SK-N-MC (cell line): ENCODE results near the gene ZBTB1.
"Not testable (repeated sequence)": the region's sequence is repeated elsewhere in the genome, so short reads cannot be mapped to it uniquely, and the experiment has no call there.

Experiments used
- DNase-seq: peaks from one replicate; pipeline ENCODE4 v3.0.0-alpha.2; 2011; ENCODE audit warnings: low read depth, low spot score
- H3K27ac ChIP-seq: fragments of 200-600 bp; sonication (generic); 2 replicates; pipeline ENCODE4 v1.5.1; 2016; ENCODE audit warnings: mixed run types
- H3K36me3 ChIP-seq: fragments of 200-600 bp; sonication (generic); 2 replicates; pipeline ENCODE4 v1.6.1; 2017; ENCODE audit warnings: antibody characterized with exemption, low read length, mixed read lengths; ENCODE audit not compliant: insufficient read depth
- H3K4me3 ChIP-seq: fragments of 200-600 bp; sonication (generic); 2 replicates; pipeline ENCODE4 v1.5.1; 2016
- H3K9ac ChIP-seq: fragments of 200-600 bp; sonication (generic); 2 replicates; pipeline ENCODE4 v1.8.0; 2017; ENCODE audit warnings: mixed run types, mixed read lengths; ENCODE audit not compliant: insufficient read length
- H3K9me3 ChIP-seq: fragments of 200-600 bp; sonication (generic); 2 replicates; pipeline ENCODE4 v1.6.1; 2017; ENCODE audit warnings: low read depth, mild to moderate bottlenecking, antibody characterized with exemption, low read length, moderate library complexity, mixed read lengths
- EZH2 ChIP-seq: fragments of 200-600 bp; sonication (generic); IDR thresholded peaks from one replicate; pipeline ENCODE4 v1.6.1; 2017; ENCODE audit warnings: antibody characterized with exemption
- FOXP2 ChIP-seq: optimal IDR thresholded peaks from 2 replicates; pipeline ENCODE3; 2011; ENCODE audit warnings: mild to moderate bottlenecking, moderate library complexity; ENCODE audit not compliant: insufficient read depth; ENCODE audit errors: extremely low read length, control extremely low read depth
- POLR2AphosphoS5 ChIP-seq: IDR thresholded peaks from 2 replicates; pipeline ENCODE4 v1.6.1; 2012; ENCODE audit warnings: mild to moderate bottlenecking, low read depth, low read length, borderline replicate concordance

The ZBTB1 gene

GRCh38 chr14:64549016-64549415, 44.4 kb downstream of the ZBTB1 start:
- no peak for TF ChIP-seq POLR2AphosphoS5
- no peak for TF ChIP-seq EZH2
- no peak for TF ChIP-seq FOXP2
- no peak for DNase-seq
- no peak overlapping the region for H3K27ac ChIP-seq
- H3K9ac ChIP-seq: no peak overlapping the region
- H3K9me3 ChIP-seq: no peaks in the 10 kb centered on the region
- H3K4me3 ChIP-seq: no peak overlapping the region
- H3K36me3 ChIP-seq: no peaks in the 10 kb centered on the region

DNA sequence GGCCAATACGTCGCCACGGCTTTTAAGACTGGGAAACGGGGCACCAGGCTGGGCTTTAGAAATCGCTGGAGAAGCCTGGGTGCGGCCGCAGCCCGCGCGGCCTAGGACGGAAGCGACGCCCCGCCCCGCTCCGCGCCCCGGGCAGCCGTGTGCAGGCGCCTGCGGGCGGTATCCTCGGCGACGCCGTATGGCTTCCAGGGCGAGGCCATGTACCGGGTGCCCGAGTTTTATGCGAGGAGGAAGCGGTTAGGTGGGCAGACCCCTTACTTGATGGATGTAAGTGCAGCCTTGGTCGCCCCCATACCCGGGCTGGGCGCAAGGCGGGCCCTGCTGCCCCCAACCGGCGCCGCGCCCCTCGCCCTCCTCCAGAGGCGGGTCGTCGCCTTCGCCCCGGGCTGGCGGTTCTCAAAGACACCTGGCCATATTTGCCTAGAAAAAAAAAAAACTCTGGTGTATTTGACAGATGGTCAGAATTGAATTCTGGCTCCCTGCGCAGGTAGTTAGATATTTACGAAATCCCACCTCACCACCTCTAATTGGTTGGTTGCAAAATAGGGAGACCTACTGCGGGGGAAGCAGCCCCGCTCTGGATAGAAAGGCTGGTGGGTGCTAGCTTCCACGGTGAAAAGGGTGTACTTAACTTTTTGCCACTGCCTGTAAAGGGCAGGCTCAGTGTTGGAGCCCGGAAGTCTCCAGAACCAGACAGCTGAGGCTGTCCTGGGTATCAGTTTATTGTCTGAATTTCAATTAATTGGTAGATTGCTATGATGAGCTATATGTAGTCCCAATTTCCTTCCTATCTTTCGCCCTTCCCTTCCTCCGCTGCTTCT, 45.4 kb downstream of the ZBTB1 start, which contains the start of gene PPP1R36:
Gene PPP1R36, plus strand, starts transcription at position 171 of the 830 bp plus-strand sequence. Its CDS starts 37 bp downstream, at position 208.
- no peak within 1 kb of the TSS for H3K27ac ChIP-seq
- no peaks in the 10 kb centered on the region for H3K9me3 ChIP-seq
- no peak within 1 kb of the TSS for H3K9ac ChIP-seq
- DNase-seq: no peak
- TF ChIP-seq EZH2 (no peak), POLR2AphosphoS5 (no peak), FOXP2 (no peak)
- no peaks in the 10 kb centered on the region for H3K36me3 ChIP-seq
- no peak within 1 kb of the TSS for H3K4me3 ChIP-seq

DNA sequence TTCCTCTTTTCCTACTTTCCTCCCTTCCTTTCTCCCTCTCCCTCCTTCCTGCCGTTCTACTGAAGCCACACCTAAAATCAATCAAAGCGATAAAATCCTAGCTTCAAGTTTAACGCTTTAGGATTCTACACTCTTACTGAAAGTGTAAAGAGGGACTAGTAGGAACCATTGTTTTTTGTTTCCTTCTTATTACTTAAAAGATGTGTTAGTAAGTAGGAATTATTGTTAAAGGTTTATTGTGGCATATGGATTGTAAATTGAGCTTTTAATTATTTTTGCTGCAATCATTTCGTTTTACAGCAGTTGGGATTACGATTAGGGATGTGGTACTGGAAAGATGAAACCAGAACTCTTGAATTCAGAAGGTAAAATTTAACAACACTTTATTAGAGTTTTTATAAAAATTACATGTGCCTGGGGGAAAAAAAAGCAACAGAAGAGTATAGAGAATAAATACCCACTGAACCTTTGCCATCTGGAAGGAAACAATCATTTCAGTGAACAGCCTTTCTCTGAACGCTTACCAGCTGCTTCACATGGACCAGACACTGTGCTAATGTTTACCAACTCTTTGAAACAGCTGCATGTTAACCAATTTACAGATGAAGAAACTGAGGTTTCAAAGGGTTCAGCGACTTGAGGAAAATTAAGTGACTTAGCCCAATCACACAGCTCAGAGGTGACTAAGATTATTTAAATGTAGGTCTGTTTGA, 46.2 kb downstream of the ZBTB1 start:
- no peaks in the 10 kb centered on the region for H3K36me3 ChIP-seq
- TF ChIP-seq FOXP2 (no peak), POLR2AphosphoS5 (no peak), EZH2 (no peak)
- no peak overlapping the region for H3K4me3 ChIP-seq
- H3K9ac ChIP-seq: no peak overlapping the region
- no peak overlapping the region for H3K27ac ChIP-seq
- DNase-seq: no peak
- no peaks in the 10 kb centered on the region for H3K9me3 ChIP-seq

DNA sequence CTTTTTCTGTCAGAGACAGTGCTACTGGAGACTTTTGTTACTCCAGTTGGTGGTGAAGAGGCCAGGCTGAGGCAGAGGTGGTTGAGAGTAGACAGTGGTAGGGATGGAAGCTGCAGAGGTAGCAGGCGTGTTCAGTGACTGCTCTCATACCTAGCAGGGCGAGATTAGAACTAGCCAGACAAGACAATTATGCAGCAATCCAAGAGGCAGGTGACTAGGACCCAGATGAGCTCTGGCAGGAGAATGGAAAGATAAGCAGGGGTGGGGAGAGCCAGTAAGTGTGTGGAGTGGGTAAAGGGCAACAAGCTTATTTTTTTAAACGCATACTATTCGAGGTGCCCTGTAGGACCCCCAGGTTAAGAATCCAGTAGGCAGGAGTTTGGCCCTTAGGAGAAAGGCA, 50.0 kb downstream of the ZBTB1 start:
- Histone ChIP-seq H3K36me3 (no peaks in the 10 kb centered on the region), H3K9me3 (no peaks in the 10 kb centered on the region), H3K27ac (no peak overlapping the region), H3K9ac (no peak overlapping the region), H3K4me3 (no peak overlapping the region)
- no peak for TF ChIP-seq POLR2AphosphoS5
- TF ChIP-seq FOXP2: no peak
- TF ChIP-seq EZH2: no peak
- DNase-seq: no peak

GRCh38 chr14:64556526-64556925, 52.0 kb downstream of the ZBTB1 start:
- H3K9ac ChIP-seq: no peak overlapping the region
- H3K36me3 ChIP-seq: no peaks in the 10 kb centered on the region
- no peak overlapping the region for H3K4me3 ChIP-seq
- H3K9me3 ChIP-seq: no peaks in the 10 kb centered on the region
- no peak overlapping the region for H3K27ac ChIP-seq
- DNase-seq: no peak
- no peak for TF ChIP-seq EZH2
- TF ChIP-seq FOXP2: no peak

DNA sequence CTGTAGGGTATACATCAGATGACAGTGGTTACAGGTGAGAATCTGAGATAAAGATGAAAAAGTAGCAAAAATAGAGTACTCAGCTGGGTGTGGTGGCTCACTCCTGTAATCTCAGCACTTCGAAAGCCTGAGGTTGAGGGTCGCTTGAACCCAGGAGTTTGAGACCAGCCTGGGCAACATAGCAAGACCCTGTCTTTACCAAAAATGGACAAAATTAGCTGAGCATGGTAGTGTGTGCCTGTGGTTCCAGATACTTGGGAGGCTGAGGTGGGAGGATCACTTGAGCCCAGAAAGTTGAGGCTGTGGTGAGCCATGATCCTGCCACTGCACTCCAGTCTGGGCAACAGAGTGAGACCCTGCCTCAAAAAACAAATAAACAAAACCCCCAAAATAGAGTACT, 53.6 kb downstream of the ZBTB1 start:
- H3K9ac ChIP-seq, H3K4me3 ChIP-seq, H3K9me3 ChIP-seq, H3K27ac ChIP-seq, H3K36me3 ChIP-seq, DNase-seq: not testable (repeated sequence)

GRCh38 chr14:64561631-64562030, 57.1 kb downstream of the ZBTB1 start:
- TF ChIP-seq EZH2 (no peak), FOXP2 (no peak), POLR2AphosphoS5 (no peak)
- no peak for DNase-seq
- Histone ChIP-seq H3K9me3 (no peaks in the 10 kb centered on the region), H3K27ac (no peak overlapping the region), H3K36me3 (no peaks in the 10 kb centered on the region), H3K4me3 (no peak overlapping the region), H3K9ac (no peak overlapping the region)

- Histone ChIP-seq H3K27ac (no peak overlapping the region), H3K36me3 (no peaks in the 10 kb centered on the region), H3K9ac (no peak overlapping the region), H3K9me3 (no peaks in the 10 kb centered on the region), H3K4me3 (no peak overlapping the region)
- no peak for DNase-seq
- no peak for TF ChIP-seq POLR2AphosphoS5
- no peak for TF ChIP-seq FOXP2
- no peak for TF ChIP-seq EZH2
These were observed 57.9 kb downstream of the ZBTB1 start for GRCh38 chr14:64562436-64562835.

DNA sequence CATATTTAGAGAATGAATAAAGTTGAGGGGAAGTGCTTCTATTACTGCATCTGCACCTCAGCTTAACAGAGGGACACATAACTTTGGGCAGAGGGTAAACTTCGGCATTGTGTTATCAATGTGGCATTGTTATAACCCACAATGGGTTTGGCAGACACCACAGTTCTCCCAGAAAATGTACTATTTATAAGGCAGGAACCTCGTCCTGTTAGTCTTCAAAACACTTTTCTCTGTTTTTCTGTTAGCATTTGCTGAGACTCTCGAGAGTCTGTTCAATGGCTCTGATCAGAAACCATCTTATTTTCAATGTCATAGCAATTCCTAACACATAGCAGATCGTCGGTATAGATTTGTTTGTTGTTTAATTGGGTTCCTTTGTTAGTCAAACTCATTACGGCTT, 59.1 kb downstream of the ZBTB1 start:
- Histone ChIP-seq H3K27ac (no peak overlapping the region), H3K9me3 (no peaks in the 10 kb centered on the region), H3K4me3 (no peak overlapping the region), H3K9ac (no peak overlapping the region), H3K36me3 (no peaks in the 10 kb centered on the region)
- TF ChIP-seq FOXP2: no peak
- TF ChIP-seq EZH2: no peak
- no peak for TF ChIP-seq POLR2AphosphoS5
- DNase-seq: no peak
